ENCODE results near the gene REG3G. TPM values are rescaled to one million over a fixed set of nuclear protein-coding genes. Genes with fewer than 3 reads are reported as not detected.
A peak's percentile ranks its signal among the peaks of the same experiment; 100 is the strongest.
"Not testable (repeated sequence)": the region's sequence is repeated elsewhere in the genome, so short reads cannot be mapped to it uniquely, and the experiment has no call there.

REG3G gene
- total RNA-seq, 3 donors from 2014 or later = not detected

- no peak for ATAC-seq
- intact Hi-C loops (cut with DNase I, micrococcal nuclease) = no loop called here
- no peaks in the 10 kb centered on the region for H3K9me3 ChIP-seq
- DNase-seq = no peak
- H3K36me3 ChIP-seq (ENCODE audit: low read depth) = no peaks in the 10 kb centered on the region
- TF ChIP-seq CTCF (IDR thresholded peaks at IDR 0.05) = no peak
- no peaks in the 10 kb centered on the region for H3K4me1 ChIP-seq (ENCODE audit: low read depth)
- no peak overlapping the region for H3K4me3 ChIP-seq
Measured at GRCh38 chr2:79013629-79014028, 11.9 kb upstream of the REG3G start.

- Histone ChIP-seq H3K36me3 (ENCODE audit: low read depth) (no peaks in the 10 kb centered on the region), H3K9me3 (no peaks in the 10 kb centered on the region)
- DNase-seq = no peak
Measured at GRCh38 chr2:79016342-79016741, 9.2 kb upstream of the REG3G start.

DNA sequence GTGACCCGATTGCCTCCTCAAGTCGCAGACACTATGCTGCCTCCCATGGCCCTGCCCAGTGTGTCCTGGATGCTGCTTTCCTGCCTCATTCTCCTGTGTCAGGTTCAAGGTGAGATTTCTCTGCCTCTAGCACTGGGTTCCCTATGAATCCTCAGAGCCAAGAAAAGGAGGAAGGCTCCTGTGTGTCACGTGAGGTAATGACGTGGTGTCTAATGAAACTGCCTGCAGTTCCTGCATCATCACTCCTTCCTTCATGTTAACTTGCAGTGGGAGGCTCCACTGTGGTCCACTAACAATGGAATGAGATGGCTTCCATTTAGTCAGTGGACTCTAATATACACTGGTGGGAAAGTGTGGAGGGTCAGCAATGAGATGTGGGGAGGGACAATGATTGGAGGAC, 559 bp downstream of the REG3G start:
- ATAC-seq (no peak), DNase-seq (no peak)
- Histone ChIP-seq H3K36me3 (ENCODE audit: low read depth) (no peaks in the 10 kb centered on the region), H3K9me3 (no peaks in the 10 kb centered on the region), H3K4me3 (no peak overlapping the region), H3K4me1 (ENCODE audit: low read depth) (no peaks in the 10 kb centered on the region)
- intact Hi-C loops (cut with DNase I, micrococcal nuclease) = no loop called here
- TF ChIP-seq CTCF (IDR thresholded peaks at IDR 0.05) = no peak

More at GRCh38 chr2:79016342-79016741, 9.2 kb upstream of the REG3G start:
- ATAC-seq = no peak
- Histone ChIP-seq H3K4me3 (no peak overlapping the region), H3K4me1 (ENCODE audit: low read depth) (no peaks in the 10 kb centered on the region)
- intact Hi-C loops (cut with DNase I, micrococcal nuclease) = no loop called here
- no peak for TF ChIP-seq CTCF (IDR thresholded peaks at IDR 0.05)

DNA sequence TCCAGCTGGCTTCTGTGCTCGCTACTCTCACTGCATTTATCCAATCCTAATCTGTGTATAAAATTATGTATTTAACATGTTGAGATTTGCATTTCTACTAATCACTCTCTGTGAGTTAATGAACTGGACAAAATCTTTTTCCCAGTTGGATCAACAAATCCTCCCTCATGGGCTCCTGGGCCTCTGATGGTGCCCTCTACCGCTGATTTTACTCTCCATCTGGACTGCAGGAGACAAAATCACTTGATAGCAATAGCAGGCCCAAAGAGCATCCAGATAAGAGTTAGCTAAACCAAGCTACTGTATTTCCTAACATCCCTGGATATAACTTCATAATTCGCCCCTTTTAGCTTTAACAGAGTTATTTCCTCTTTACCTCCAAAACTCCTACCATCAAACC, 14.4 kb downstream of the REG3G start:
- intact Hi-C loops (cut with DNase I, micrococcal nuclease) = no loop called here
- DNase-seq (no peak), ATAC-seq (no peak)
- TF ChIP-seq CTCF (IDR thresholded peaks at IDR 0.05) = no peak
- Histone ChIP-seq H3K9me3 (no peaks in the 10 kb centered on the region), H3K4me3 (no peak overlapping the region), H3K4me1 (ENCODE audit: low read depth) (no peaks in the 10 kb centered on the region), H3K36me3 (ENCODE audit: low read depth) (no peaks in the 10 kb centered on the region)

DNA sequence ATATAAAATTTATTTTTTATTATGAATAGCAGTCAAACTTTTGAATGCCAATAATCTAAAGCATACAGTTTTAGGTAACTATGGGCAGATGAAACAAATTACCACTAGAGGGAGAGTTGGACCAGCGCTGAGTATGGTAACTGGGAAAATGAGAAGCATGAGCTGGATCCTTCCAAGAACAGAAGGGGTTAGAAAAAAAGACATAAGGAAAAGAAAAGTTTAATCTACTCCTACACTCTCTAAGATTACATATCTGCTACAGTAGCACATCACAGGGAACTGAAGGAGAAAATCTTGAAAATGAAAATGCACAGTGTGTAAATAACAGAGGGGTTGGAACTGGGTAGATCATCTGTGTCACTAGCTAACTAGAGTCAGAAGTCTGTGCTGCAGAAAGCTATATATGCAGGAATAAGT, 15.5 kb downstream of the REG3G start:
- ATAC-seq (peak; percentile 54), DNase-seq (peak in 1 of 3 donors; percentile 10)
- intact Hi-C loops (cut with DNase I, micrococcal nuclease) = no loop called here
- TF ChIP-seq CTCF (IDR thresholded peaks at IDR 0.05) = no peak
- Histone ChIP-seq H3K36me3 (ENCODE audit: low read depth) (no peaks in the 10 kb centered on the region), H3K9me3 (no peaks in the 10 kb centered on the region), H3K4me3 (no peak overlapping the region), H3K4me1 (ENCODE audit: low read depth) (no peaks in the 10 kb centered on the region)

DNA sequence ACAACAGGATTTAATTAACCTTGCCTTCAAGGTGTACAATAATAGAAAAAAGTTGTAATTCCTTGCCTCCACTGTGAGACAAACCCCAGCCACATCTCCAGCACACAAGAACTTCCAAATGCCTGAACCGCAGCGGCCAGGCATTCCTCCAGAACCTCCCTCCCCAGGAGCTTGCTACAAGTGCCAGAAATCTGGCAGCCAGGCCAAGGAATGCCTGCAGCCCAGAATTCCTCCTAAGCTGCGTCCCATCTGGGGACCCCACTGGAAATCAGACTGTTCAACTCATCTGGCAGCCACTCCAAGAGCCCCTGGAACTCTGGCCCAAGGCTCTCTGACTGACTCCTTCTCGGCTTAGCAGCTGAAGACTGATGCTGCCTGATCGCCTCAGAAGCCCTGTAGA, 28.0 kb downstream of the REG3G start:
- ATAC-seq; H3K4me3 ChIP-seq; H3K9me3 ChIP-seq; DNase-seq; H3K36me3 ChIP-seq (ENCODE audit: low read depth); H3K4me1 ChIP-seq (ENCODE audit: low read depth); intact Hi-C loops (cut with DNase I, micrococcal nuclease): not testable (repeated sequence)

DNA sequence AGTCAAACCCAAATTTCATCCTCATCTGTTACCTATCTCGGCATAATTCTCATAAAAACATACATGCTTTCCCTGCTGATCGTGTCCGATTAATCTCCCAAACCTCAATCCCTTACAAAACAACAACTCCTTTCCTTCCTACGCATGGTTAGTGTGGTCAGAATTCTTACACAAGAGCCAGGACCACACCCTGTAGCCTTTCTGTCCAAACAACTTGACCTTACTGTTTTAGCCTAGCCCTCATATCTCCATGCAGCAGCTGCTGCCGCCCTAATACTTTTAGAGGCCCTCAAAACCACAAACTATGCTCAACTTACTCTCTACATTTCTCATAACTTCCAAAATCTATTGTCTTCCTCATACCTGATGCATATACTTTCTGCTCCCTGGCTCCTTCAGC, 29.3 kb downstream of the REG3G start:
- DNase-seq; H3K4me1 ChIP-seq (ENCODE audit: low read depth); H3K4me3 ChIP-seq; ATAC-seq; intact Hi-C loops (cut with DNase I, micrococcal nuclease); H3K9me3 ChIP-seq; H3K36me3 ChIP-seq (ENCODE audit: low read depth): not testable (repeated sequence)
